ENCODE measurements around the gene THPO. TPM values are rescaled to one million over a fixed set of nuclear protein-coding genes. Genes with fewer than 3 reads are reported as not detected.

THPO gene
- total RNA-seq, 1 experiment from 2014 or later: not detected

GRCh38 chr3:184360929-184361531, 17.0 kb downstream of the THPO start:
- intact Hi-C loops (cut with micrococcal nuclease; ENCODE audit: unreplicated experiment): no loop called here
- TF ChIP-seq CTCF (IDR thresholded peaks at IDR 0.05; ENCODE audit: unreplicated experiment): no peak
- H3K4me1 Mint-ChIP-seq (ENCODE audit: low read depth, unreplicated experiment): peaks cover 34% of the 10 kb centered on the region
- peak; percentile 30 for DNase-seq
- no peaks in the 10 kb centered on the region for H3K27me3 Mint-ChIP-seq (ENCODE audit: unreplicated experiment)
- peaks cover 63% of the 10 kb centered on the region for H3K36me3 Mint-ChIP-seq (ENCODE audit: insufficient read depth, unreplicated experiment)
- H3K9me3 Mint-ChIP-seq (ENCODE audit: low read depth, unreplicated experiment): no peaks in the 10 kb centered on the region
- H3K4me3 Mint-ChIP-seq (ENCODE audit: low read depth, unreplicated experiment): peak overlapping the region; percentile 88
- TSS peak; percentile 23 for BruUV-seq (replicated peaks)
- CTCF ChIA-PET: interaction anchor here (0.5 to 1.5 kb wide), 3 partner anchors 10 to 931 kb away, joined by 3 to 5 read pairs (median 3); no protein-coding TSS in a partner anchor
- peak overlapping the region; percentile 2 for H3K27ac Mint-ChIP-seq (ENCODE audit: unreplicated experiment)

GRCh38 chr3:184360070-184360928, 17.7 kb downstream of the THPO start:
- H3K27me3 Mint-ChIP-seq (ENCODE audit: unreplicated experiment): no peaks in the 10 kb centered on the region

GRCh38 chr3:184359610-184360009, 18.4 kb downstream of the THPO start:
- no peak for DNase-seq
- no TSS peak for BruUV-seq (replicated peaks)
- no peaks in the 10 kb centered on the region for H3K9me3 Mint-ChIP-seq (ENCODE audit: low read depth, unreplicated experiment)
- CTCF ChIA-PET: interaction anchor here (0.6 to 1.1 kb wide), 3 partner anchors 9 to 199 kb away, joined by 3 to 6 read pairs (median 4); no protein-coding TSS in a partner anchor
- peaks cover 26% of the 10 kb centered on the region for H3K4me1 Mint-ChIP-seq (ENCODE audit: low read depth, unreplicated experiment)
- peaks cover 51% of the 10 kb centered on the region for H3K36me3 Mint-ChIP-seq (ENCODE audit: insufficient read depth, unreplicated experiment)
- no peaks in the 10 kb centered on the region for H3K27me3 Mint-ChIP-seq (ENCODE audit: unreplicated experiment)
- intact Hi-C loops (cut with micrococcal nuclease; ENCODE audit: unreplicated experiment): no loop called here
- peak overlapping the region; percentile 88 for H3K4me3 Mint-ChIP-seq (ENCODE audit: low read depth, unreplicated experiment)
- TF ChIP-seq CTCF (IDR thresholded peaks at IDR 0.05; ENCODE audit: unreplicated experiment): no peak
- peak overlapping the region; percentile 2 for H3K27ac Mint-ChIP-seq (ENCODE audit: unreplicated experiment)

More at GRCh38 chr3:184360070-184360928, 17.7 kb downstream of the THPO start:
- DNase-seq: no peak
- CTCF ChIA-PET: interaction anchor here (0.6 to 1.5 kb wide), 6 partner anchors 9 to 932 kb away, joined by 3 to 6 read pairs (median 4); no protein-coding TSS in a partner anchor
- Mint-ChIP-seq H3K36me3 (ENCODE audit: insufficient read depth, unreplicated experiment) (peaks cover 56% of the 10 kb centered on the region), H3K27ac (ENCODE audit: unreplicated experiment) (peak overlapping the region; percentile 2), H3K9me3 (ENCODE audit: low read depth, unreplicated experiment) (no peaks in the 10 kb centered on the region), H3K4me3 (ENCODE audit: low read depth, unreplicated experiment) (peak overlapping the region; percentile 88), H3K4me1 (ENCODE audit: low read depth, unreplicated experiment) (peaks cover 33% of the 10 kb centered on the region)
- BruUV-seq (replicated peaks): no TSS peak
- TF ChIP-seq CTCF (IDR thresholded peaks at IDR 0.05; ENCODE audit: unreplicated experiment): no peak
- intact Hi-C loops (cut with micrococcal nuclease; ENCODE audit: unreplicated experiment): no loop called here

- peaks cover 47% of the 10 kb centered on the region for H3K36me3 Mint-ChIP-seq (ENCODE audit: insufficient read depth, unreplicated experiment)
- no peak for TF ChIP-seq CTCF (IDR thresholded peaks at IDR 0.05; ENCODE audit: unreplicated experiment)
- H3K4me1 Mint-ChIP-seq (ENCODE audit: low read depth, unreplicated experiment): peaks cover 21% of the 10 kb centered on the region
- no peak for DNase-seq
- CTCF ChIA-PET: no interaction called here
- H3K27me3 Mint-ChIP-seq (ENCODE audit: unreplicated experiment): no peaks in the 10 kb centered on the region
- no peak overlapping the region for H3K27ac Mint-ChIP-seq (ENCODE audit: unreplicated experiment)
- H3K4me3 Mint-ChIP-seq (ENCODE audit: low read depth, unreplicated experiment): no peak overlapping the region
- no peaks in the 10 kb centered on the region for H3K9me3 Mint-ChIP-seq (ENCODE audit: low read depth, unreplicated experiment)
- intact Hi-C loops (cut with micrococcal nuclease; ENCODE audit: unreplicated experiment): no loop called here
- BruUV-seq (replicated peaks): no TSS peak
Observed at GRCh38 chr3:184358921-184359350, 19.1 kb downstream of the THPO start.

Measured in Calu3 (cell line).